Fibroblast of lung (primary cell): ENCODE measurements around the gene CLDN9.

Source experiments
- CTCF ChIP-seq, 2 donors: IDR thresholded peaks in 1 of 2; conservative IDR thresholded peaks in 1 of 2; 1 replicate in 1 of 2; 2 replicates in 1 of 2; pipeline ENCODE4 v1.5.1; 2011 to 2012; ENCODE audit warnings: low read length in 2 of 2, control low read depth in 1 of 2, inconsistent platforms in 1 of 2, low read depth in 1 of 2, mild to moderate bottlenecking in 1 of 2
- EZH2 ChIP-seq: IDR thresholded peaks from 2 replicates; pipeline ENCODE4 v1.5.1; 2012; ENCODE audit warnings: low read length, control low read depth, mild to moderate bottlenecking; ENCODE audit errors: missing control alignments

- TF ChIP-seq CTCF (conservative IDR thresholded peaks at IDR 0.05 in 1 of 2, IDR thresholded peaks at IDR 0.05 in 1 of 2; ENCODE audit: low read depth in 1 of 2, low read length in 2 of 2) (no peak), EZH2 (no peak)
These were observed 11.2 kb downstream of the CLDN9 start, which contains the start of the genes HCFC1R1 and THOC6 for GRCh38 chr16:3023669-3024478.
